GM12873 (cell line): Measurements from ENCODE around the gene GLG1.

Experiments
- TF ChIP-seq, protein P1 (sequence below): IDR thresholded peaks from 2 replicates; pipeline ENCODE4 v1.5.1; 2012; ENCODE audit warnings: low read depth, mild to moderate bottlenecking, moderate library complexity, low read length, control low read depth; ENCODE audit not compliant: insufficient read depth; ENCODE audit errors: missing control alignments

Gene GLG1

GRCh38 chr16:74561626-74562025, 45.3 kb downstream of the GLG1 start:
- TF ChIP-seq, protein P1, sequence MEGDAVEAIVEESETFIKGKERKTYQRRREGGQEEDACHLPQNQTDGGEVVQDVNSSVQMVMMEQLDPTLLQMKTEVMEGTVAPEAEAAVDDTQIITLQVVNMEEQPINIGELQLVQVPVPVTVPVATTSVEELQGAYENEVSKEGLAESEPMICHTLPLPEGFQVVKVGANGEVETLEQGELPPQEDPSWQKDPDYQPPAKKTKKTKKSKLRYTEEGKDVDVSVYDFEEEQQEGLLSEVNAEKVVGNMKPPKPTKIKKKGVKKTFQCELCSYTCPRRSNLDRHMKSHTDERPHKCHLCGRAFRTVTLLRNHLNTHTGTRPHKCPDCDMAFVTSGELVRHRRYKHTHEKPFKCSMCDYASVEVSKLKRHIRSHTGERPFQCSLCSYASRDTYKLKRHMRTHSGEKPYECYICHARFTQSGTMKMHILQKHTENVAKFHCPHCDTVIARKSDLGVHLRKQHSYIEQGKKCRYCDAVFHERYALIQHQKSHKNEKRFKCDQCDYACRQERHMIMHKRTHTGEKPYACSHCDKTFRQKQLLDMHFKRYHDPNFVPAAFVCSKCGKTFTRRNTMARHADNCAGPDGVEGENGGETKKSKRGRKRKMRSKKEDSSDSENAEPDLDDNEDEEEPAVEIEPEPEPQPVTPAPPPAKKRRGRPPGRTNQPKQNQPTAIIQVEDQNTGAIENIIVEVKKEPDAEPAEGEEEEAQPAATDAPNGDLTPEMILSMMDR, result no peak

DNA sequence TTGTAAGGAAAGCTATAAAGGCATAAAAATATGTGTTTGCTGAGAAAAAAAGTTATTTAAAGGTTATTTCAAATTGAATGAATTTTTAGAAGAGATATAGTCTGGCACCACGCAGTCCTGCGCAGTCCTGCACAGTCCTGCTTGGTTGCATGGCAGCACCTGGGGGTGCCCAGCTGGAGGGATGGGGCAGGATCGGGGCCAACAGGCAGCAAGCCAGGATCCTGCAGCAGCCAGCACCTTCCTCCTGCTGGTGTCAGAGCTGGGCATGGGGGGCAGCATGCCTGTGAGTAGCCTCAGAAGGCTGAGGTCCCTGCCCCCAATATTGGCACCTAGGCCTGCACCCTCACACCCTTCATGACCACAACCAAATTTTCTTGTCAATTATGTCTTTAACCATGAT, 46.0 kb downstream of the GLG1 start:
- TF ChIP-seq, protein P1, result no peak

GRCh38 chr16:74558873-74559272, 48.0 kb downstream of the GLG1 start:
- TF ChIP-seq, protein P1, result no peak

- TF ChIP-seq, protein P1, result no peak
These were observed 49.6 kb downstream of the GLG1 start for GRCh38 chr16:74557275-74557674.

- TF ChIP-seq, protein P1, result no peak
These were observed 50.5 kb downstream of the GLG1 start for GRCh38 chr16:74556375-74556922.

- TF ChIP-seq, protein P1, result no peak
These were observed 82.0 kb downstream of the GLG1 start for GRCh38 chr16:74524926-74525325.

DNA sequence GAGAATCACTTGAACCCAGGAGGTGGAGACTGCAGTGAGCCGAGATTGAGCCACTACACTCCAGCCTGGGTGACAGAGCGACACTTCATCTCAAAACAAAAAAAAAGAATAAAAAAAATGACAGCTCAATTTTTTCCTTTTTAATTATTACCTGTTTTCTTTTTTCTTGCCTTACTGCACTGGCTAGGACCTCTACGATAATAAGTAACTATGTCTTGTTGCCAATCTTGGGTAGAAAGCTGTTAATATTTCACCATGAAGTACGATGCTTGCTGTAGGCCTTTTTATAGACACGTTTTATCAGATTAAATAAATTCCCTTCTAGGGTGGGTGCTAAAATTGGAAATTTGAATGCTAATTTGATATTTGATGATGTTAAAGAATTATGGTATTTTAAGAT, 82.8 kb downstream of the GLG1 start:
- TF ChIP-seq, protein P1, result no peak
